Measurements from ENCODE around the gene DTX1. TPM values are rescaled to one million over a fixed set of nuclear protein-coding genes. Genes with fewer than 3 reads are reported as not detected.

The DTX1 gene
- total RNA-seq, 1 donor from 2014 or later, result 8.1 TPM

DNA sequence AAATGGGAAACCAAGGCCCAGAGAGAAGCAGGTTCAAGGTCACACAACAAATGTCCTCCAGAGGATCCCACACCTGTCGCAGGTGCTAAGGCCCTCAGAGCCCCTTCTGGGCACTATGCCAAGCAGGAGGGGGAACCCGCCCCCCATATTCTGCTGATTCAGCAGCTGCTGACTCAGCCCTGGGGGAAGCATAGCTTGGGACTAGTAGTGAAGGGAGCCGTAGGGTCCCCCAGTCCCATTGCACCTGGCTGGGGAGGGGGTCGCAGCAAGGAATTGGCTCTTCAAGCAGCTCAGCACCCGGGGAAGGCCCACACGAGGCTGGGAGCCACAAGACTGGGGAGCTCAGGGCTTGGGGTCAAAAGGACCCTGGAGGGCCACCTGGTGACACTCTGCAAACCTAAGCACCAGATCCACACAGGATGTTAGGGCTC lies 78.0 kb downstream of the DTX1 start:
- Mint-ChIP-seq H3K4me1 (no peaks in the 10 kb centered on the region), H3K36me3 (ENCODE audit: low read depth) (no peaks in the 10 kb centered on the region), H3K9me3 (no peaks in the 10 kb centered on the region), H3K27me3 (ENCODE audit: low read depth) (peaks cover 71% of the 10 kb centered on the region), H3K4me3 (no peak overlapping the region), H3K27ac (ENCODE audit: unreplicated experiment) (no peak overlapping the region)
- DNase-seq (ENCODE audit: low read depth, low spot score), result no peak
- TF ChIP-seq, protein P1, sequence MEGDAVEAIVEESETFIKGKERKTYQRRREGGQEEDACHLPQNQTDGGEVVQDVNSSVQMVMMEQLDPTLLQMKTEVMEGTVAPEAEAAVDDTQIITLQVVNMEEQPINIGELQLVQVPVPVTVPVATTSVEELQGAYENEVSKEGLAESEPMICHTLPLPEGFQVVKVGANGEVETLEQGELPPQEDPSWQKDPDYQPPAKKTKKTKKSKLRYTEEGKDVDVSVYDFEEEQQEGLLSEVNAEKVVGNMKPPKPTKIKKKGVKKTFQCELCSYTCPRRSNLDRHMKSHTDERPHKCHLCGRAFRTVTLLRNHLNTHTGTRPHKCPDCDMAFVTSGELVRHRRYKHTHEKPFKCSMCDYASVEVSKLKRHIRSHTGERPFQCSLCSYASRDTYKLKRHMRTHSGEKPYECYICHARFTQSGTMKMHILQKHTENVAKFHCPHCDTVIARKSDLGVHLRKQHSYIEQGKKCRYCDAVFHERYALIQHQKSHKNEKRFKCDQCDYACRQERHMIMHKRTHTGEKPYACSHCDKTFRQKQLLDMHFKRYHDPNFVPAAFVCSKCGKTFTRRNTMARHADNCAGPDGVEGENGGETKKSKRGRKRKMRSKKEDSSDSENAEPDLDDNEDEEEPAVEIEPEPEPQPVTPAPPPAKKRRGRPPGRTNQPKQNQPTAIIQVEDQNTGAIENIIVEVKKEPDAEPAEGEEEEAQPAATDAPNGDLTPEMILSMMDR (conservative IDR thresholded peaks at IDR 0.05), result no peak

DNA sequence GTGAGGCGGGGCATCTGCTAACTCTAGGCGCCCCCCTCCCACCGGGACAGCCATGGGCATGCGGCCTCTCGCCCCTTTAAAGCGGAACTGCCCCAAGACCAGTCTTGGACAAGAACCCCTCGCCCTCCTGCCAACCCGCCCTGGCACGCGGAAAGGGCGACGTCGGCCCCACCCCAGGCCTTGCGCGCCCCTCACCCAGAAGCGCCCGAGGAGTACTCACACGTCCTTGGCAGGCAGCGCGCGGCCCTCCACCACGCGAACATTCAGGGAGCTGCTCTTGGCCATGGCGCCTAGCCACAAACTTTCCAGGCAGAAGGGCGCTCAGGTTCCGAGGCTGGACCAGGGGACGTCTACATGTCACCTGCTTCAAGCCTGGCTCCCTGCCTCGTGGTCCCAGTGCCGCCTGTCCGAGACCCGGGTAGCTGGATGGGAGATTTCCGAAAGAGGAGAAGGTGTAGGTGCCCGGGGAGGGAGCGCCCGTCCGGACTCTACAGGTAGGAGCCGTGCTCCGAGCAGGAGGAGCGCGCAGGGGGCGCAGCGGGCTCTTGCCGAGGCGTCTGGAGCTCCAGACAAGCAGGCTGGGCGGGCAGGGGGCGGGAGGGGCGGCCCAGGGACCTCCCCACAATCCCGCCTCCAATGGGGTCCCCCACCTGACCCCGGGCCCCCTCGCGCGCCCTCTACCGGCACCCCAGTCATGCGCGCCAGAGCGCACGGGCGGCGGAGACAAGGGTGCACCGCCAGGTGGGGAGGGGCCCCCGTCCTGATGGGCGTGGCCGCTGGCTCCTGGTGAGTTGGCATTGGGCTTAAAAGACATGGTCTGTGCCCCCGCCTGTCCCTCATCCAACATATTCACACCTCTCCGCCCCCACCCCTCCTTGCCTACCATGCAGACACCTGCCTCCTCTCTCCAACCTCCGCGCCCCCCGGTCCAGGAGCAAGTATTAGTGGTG lies 78.9 kb downstream of the DTX1 start, which contains the start of gene RASAL1:
Gene RASAL1, minus strand, starts transcription at position 584 of the 950 bp plus-strand sequence. Its CDS starts 299 bp downstream, at position 285.
- H3K36me3 Mint-ChIP-seq (ENCODE audit: low read depth), result no peaks in the 10 kb centered on the region
- H3K27me3 Mint-ChIP-seq (ENCODE audit: low read depth), result peaks cover 73% of the 10 kb centered on the region
- H3K9me3 Mint-ChIP-seq, result no peaks in the 10 kb centered on the region
- TF ChIP-seq, protein P1 (conservative IDR thresholded peaks at IDR 0.05), result peak; percentile 60
- no peak within 1 kb of the TSS for H3K27ac Mint-ChIP-seq (ENCODE audit: unreplicated experiment)
- H3K4me3 Mint-ChIP-seq, result no peak within 1 kb of the TSS
- DNase-seq (ENCODE audit: low read depth, low spot score), result no peak
- H3K4me1 Mint-ChIP-seq, result no peaks in the 10 kb centered on the region

DNA sequence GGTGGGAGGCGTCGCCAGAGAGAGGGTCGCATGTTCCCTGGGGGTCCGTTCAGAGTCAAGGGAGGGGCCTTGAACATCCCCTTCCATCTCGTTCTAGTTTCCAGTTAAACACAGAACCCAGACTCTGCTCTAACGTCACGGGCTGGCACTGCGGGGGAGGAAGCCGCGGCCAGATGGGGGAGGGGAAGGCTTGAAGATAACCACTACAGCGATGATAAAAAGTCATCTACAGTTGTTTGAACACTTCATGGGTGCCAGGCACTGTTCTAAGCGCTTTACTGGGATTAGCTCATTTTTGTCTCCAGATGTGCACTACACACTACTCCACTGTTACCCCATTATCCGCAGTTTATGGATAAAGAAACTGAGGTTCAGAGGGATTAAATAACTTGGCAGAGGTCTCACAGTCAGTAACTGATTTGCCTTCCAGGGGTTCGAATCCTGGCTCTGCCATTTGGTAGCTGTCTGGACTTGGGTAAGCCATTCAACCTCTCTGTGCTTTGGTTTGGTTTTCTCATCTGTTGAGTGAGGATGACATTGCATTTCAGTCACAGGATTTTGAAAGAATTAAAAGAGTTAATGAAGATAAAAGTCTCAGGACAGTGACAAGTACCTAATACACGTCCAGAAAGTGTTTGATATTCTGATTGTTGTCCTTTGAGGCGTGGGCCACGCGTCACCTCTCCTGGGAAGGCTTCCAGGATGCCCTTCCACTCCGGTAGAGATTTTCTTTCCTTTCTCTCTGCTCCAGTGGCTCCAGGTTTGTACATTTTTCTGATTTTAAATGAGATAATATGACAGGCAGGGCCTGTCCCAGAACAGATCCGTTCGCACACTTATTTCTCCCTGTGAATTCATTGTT lies 79.8 kb downstream of the DTX1 start:
- H3K27ac Mint-ChIP-seq (ENCODE audit: unreplicated experiment), result no peak overlapping the region
- TF ChIP-seq, protein P1 (conservative IDR thresholded peaks at IDR 0.05), result no peak

DNA sequence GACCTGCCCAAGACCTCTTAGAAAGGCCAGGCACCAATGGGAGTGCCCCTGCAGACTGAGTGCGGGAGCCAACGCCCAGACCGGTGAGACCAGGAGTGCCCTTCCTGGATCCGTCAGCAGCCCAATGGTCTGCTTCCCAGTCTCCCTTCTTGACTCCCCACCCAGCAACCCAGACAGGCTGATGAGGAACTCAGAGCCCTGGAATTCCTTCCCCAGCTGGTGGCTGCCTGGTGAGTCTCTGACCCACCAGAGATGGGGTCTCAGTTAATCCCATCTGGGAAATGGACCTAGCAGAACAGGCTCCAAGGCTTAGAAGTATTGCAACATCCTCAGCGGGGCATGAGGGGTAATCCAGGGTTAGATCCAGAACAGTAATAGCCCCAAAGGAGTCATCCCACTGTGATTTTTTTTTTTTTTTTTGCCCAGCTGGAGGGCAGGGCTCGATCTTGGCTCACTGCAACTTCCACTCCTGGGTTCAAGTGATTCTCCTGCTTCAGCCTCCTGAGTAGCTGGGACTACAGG lies 80.5 kb downstream of the DTX1 start:
- H3K27ac Mint-ChIP-seq (ENCODE audit: unreplicated experiment), result no peak overlapping the region
- H3K4me3 Mint-ChIP-seq, result no peak overlapping the region
- H3K9me3 Mint-ChIP-seq, result no peaks in the 10 kb centered on the region
- H3K27me3 Mint-ChIP-seq (ENCODE audit: low read depth), result peaks cover 67% of the 10 kb centered on the region
- H3K4me1 Mint-ChIP-seq, result no peaks in the 10 kb centered on the region
- no peaks in the 10 kb centered on the region for H3K36me3 Mint-ChIP-seq (ENCODE audit: low read depth)
- DNase-seq (ENCODE audit: low read depth, low spot score), result no peak
- TF ChIP-seq, protein P1 (conservative IDR thresholded peaks at IDR 0.05), result no peak

More for the DNA sequence above, 79.8 kb downstream of the DTX1 start:
- Mint-ChIP-seq H3K4me1 (no peaks in the 10 kb centered on the region), H3K4me3 (no peak overlapping the region), H3K27me3 (ENCODE audit: low read depth) (peaks cover 74% of the 10 kb centered on the region), H3K36me3 (ENCODE audit: low read depth) (no peaks in the 10 kb centered on the region), H3K9me3 (no peaks in the 10 kb centered on the region)
- no peak for DNase-seq (ENCODE audit: low read depth, low spot score)

Measured in neural crest cell (in vitro differentiated cells).